Measurements from ENCODE around the gene CNDP1. TPM values are rescaled to one million over a fixed set of nuclear protein-coding genes. Genes with fewer than 3 reads are reported as not detected.

The CNDP1 gene
- total RNA-seq, 1 donor from 2014 or later: not detected

GRCh38 chr18:74526488-74526887 is 7.8 kb upstream of the CNDP1 start:
- DNase-seq (ENCODE audit: low read depth) (no peak), FAIRE-seq (no peak)
- H3K4me3 Mint-ChIP-seq (ENCODE audit: unreplicated experiment): no peak overlapping the region

GRCh38 chr18:74528478-74528877 is 5.8 kb upstream of the CNDP1 start:
- H4K20me1 ChIP-seq (ENCODE audit: insufficient read depth, low read length): no peaks in the 10 kb centered on the region
- no peaks in the 10 kb centered on the region for H3K4me1 Mint-ChIP-seq (ENCODE audit: low read depth, unreplicated experiment)
- no peaks in the 10 kb centered on the region for H3K36me3 ChIP-seq (ENCODE audit: insufficient read depth, low read length)
- no peaks in the 10 kb centered on the region for H3K4me1 ChIP-seq (ENCODE audit: insufficient read depth, low read length)
- FAIRE-seq: no peak
- no peak overlapping the region for H3K27ac Mint-ChIP-seq (ENCODE audit: unreplicated experiment)
- H3K9me3 Mint-ChIP-seq (ENCODE audit: unreplicated experiment): peaks cover 6% of the 10 kb centered on the region
- TF ChIP-seq EZH2 (IDR thresholded peaks at IDR 0.05; ENCODE audit: insufficient read depth, low read length): no peak
- TF ChIP-seq CTCF (IDR thresholded peaks at IDR 0.05; ENCODE audit: insufficient read depth, low read depth, low read length): no peak
- H3K4me3 ChIP-seq (ENCODE audit: insufficient read depth, low read depth, low read length): no peak overlapping the region
- DNase-seq (ENCODE audit: low read depth): no peak
- H3K27me3 ChIP-seq (ENCODE audit: insufficient read depth, low read length): no peaks in the 10 kb centered on the region
- peaks cover 10% of the 10 kb centered on the region for H3K27me3 Mint-ChIP-seq (ENCODE audit: low read depth, unreplicated experiment)
- no peak overlapping the region for H2AFZ ChIP-seq (ENCODE audit: low read depth, low read length)
- H3K79me2 ChIP-seq (ENCODE audit: insufficient read depth, low read length): no peaks in the 10 kb centered on the region
- no peaks in the 10 kb centered on the region for H3K9me3 ChIP-seq (ENCODE audit: insufficient read depth, low read depth, low read length)
- H3K27ac ChIP-seq (ENCODE audit: low read depth, low read length): no peak overlapping the region
- no peak overlapping the region for H3K4me2 ChIP-seq (ENCODE audit: low read length)
- H3K36me3 Mint-ChIP-seq (ENCODE audit: low read depth, unreplicated experiment): peaks cover 5% of the 10 kb centered on the region
- no peak overlapping the region for H3K4me3 Mint-ChIP-seq (ENCODE audit: unreplicated experiment)
- no peak overlapping the region for H3K9ac ChIP-seq (ENCODE audit: low read length)

More at GRCh38 chr18:74526488-74526887, 7.8 kb upstream of the CNDP1 start:
- TF ChIP-seq CTCF (IDR thresholded peaks at IDR 0.05; ENCODE audit: insufficient read depth, low read depth, low read length) (no peak), EZH2 (IDR thresholded peaks at IDR 0.05; ENCODE audit: insufficient read depth, low read length) (no peak)
- Histone ChIP-seq H3K79me2 (ENCODE audit: insufficient read depth, low read length) (no peaks in the 10 kb centered on the region), H3K9ac (ENCODE audit: low read length) (no peak overlapping the region), H3K4me3 (ENCODE audit: insufficient read depth, low read depth, low read length) (no peak overlapping the region), H3K27me3 (ENCODE audit: insufficient read depth, low read length) (no peaks in the 10 kb centered on the region), H3K4me2 (ENCODE audit: low read length) (no peak overlapping the region), H4K20me1 (ENCODE audit: insufficient read depth, low read length) (no peaks in the 10 kb centered on the region), H3K36me3 (ENCODE audit: insufficient read depth, low read length) (no peaks in the 10 kb centered on the region), H2AFZ (ENCODE audit: low read depth, low read length) (no peak overlapping the region), H3K27ac (ENCODE audit: low read depth, low read length) (no peak overlapping the region), H3K4me1 (ENCODE audit: insufficient read depth, low read length) (no peaks in the 10 kb centered on the region), H3K9me3 (ENCODE audit: insufficient read depth, low read depth, low read length) (no peaks in the 10 kb centered on the region)
- Mint-ChIP-seq H3K27ac (ENCODE audit: unreplicated experiment) (no peak overlapping the region), H3K4me1 (ENCODE audit: low read depth, unreplicated experiment) (no peaks in the 10 kb centered on the region), H3K27me3 (ENCODE audit: low read depth, unreplicated experiment) (peaks cover 8% of the 10 kb centered on the region), H3K36me3 (ENCODE audit: low read depth, unreplicated experiment) (peaks cover 17% of the 10 kb centered on the region), H3K9me3 (ENCODE audit: unreplicated experiment) (peaks cover 6% of the 10 kb centered on the region)

GRCh38 chr18:74528913-74529312 is 5.4 kb upstream of the CNDP1 start:
- H3K79me2 ChIP-seq (ENCODE audit: insufficient read depth, low read length): no peaks in the 10 kb centered on the region
- no peak overlapping the region for H2AFZ ChIP-seq (ENCODE audit: low read depth, low read length)
- Mint-ChIP-seq H3K27me3 (ENCODE audit: low read depth, unreplicated experiment) (peaks cover 10% of the 10 kb centered on the region), H3K4me3 (ENCODE audit: unreplicated experiment) (no peak overlapping the region), H3K36me3 (ENCODE audit: low read depth, unreplicated experiment) (peaks cover 5% of the 10 kb centered on the region), H3K4me1 (ENCODE audit: low read depth, unreplicated experiment) (no peaks in the 10 kb centered on the region), H3K9me3 (ENCODE audit: unreplicated experiment) (peaks cover 6% of the 10 kb centered on the region), H3K27ac (ENCODE audit: unreplicated experiment) (no peak overlapping the region)
- no peaks in the 10 kb centered on the region for H3K36me3 ChIP-seq (ENCODE audit: insufficient read depth, low read length)
- H4K20me1 ChIP-seq (ENCODE audit: insufficient read depth, low read length): no peaks in the 10 kb centered on the region
- no peaks in the 10 kb centered on the region for H3K4me1 ChIP-seq (ENCODE audit: insufficient read depth, low read length)
- TF ChIP-seq CTCF (IDR thresholded peaks at IDR 0.05; ENCODE audit: insufficient read depth, low read depth, low read length) (no peak), EZH2 (IDR thresholded peaks at IDR 0.05; ENCODE audit: insufficient read depth, low read length) (no peak)
- no peak overlapping the region for H3K9ac ChIP-seq (ENCODE audit: low read length)
- no peak overlapping the region for H3K27ac ChIP-seq (ENCODE audit: low read depth, low read length)
- no peak overlapping the region for H3K4me3 ChIP-seq (ENCODE audit: insufficient read depth, low read depth, low read length)
- DNase-seq (ENCODE audit: low read depth) (no peak), FAIRE-seq (no peak)
- H3K4me2 ChIP-seq (ENCODE audit: low read length): no peak overlapping the region
- no peaks in the 10 kb centered on the region for H3K27me3 ChIP-seq (ENCODE audit: insufficient read depth, low read length)
- no peaks in the 10 kb centered on the region for H3K9me3 ChIP-seq (ENCODE audit: insufficient read depth, low read depth, low read length)
